ENCODE results near the gene PTPRQ. TPM values are rescaled to one million over a fixed set of nuclear protein-coding genes. Genes with fewer than 3 reads are reported as not detected.

The PTPRQ gene
- polyA plus RNA-seq, 4 donors, result not detected

DNA sequence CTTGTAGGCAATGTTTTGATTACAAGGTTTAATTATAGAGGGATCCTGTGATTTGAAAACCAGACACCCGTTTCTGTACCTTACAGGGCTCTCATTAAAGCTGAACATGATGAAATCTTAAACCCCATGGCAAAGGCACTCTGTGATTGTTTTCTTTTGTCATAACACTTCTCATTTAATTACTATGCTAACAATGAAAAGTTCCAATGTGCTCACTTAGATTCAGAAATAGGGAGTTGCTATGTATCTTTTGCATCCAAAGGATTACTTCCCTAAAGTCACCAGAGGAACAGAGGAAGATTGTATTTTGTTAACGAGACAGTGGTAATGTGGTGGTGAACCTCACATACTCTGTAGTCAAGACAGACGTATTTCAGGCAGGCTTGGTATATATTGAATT lies 181.9 kb downstream of the PTPRQ start:
- DNase-seq, result no peak
- 33 to 61% (median 47%) methylated on average over 3 of the region's 3 CpGs for WGBS, 3 donors
- FAIRE-seq, result no peak
- Histone ChIP-seq H3K9me3 (ENCODE audit: control insufficient read depth in 2 of 2, insufficient read depth in 1 of 2, low read depth in 1 of 2, low read length in 1 of 2) (no peaks in the 10 kb centered on the region), H3K4me3 (ENCODE audit: low read depth in 1 of 3, low read length in 3 of 3) (no peak overlapping the region), H3K36me3 (ENCODE audit: control insufficient read depth in 3 of 3, insufficient read depth in 2 of 3, low read depth in 1 of 3, low read length in 3 of 3) (no peaks in the 10 kb centered on the region), H3K4me1 (ENCODE audit: control insufficient read depth in 3 of 3, insufficient read depth in 2 of 3, low read depth in 1 of 3, low read length in 2 of 3) (no peaks in the 10 kb centered on the region), H3K27me3 (ENCODE audit: control insufficient read depth in 3 of 3, insufficient read depth in 3 of 3, low read length in 3 of 3) (no peaks in the 10 kb centered on the region), H3K27ac (ENCODE audit: low read depth in 1 of 3, low read length in 2 of 3) (no peak overlapping the region)

- FAIRE-seq (no peak), DNase-seq (no peak)
- Histone ChIP-seq H3K27ac (ENCODE audit: low read depth in 1 of 3, low read length in 2 of 3) (no peak overlapping the region), H3K4me1 (ENCODE audit: control insufficient read depth in 3 of 3, insufficient read depth in 2 of 3, low read depth in 1 of 3, low read length in 2 of 3) (no peaks in the 10 kb centered on the region), H3K9me3 (ENCODE audit: control insufficient read depth in 2 of 2, insufficient read depth in 1 of 2, low read depth in 1 of 2, low read length in 1 of 2) (no peaks in the 10 kb centered on the region), H3K27me3 (ENCODE audit: control insufficient read depth in 3 of 3, insufficient read depth in 3 of 3, low read length in 3 of 3) (no peaks in the 10 kb centered on the region), H3K36me3 (ENCODE audit: control insufficient read depth in 3 of 3, insufficient read depth in 2 of 3, low read depth in 1 of 3, low read length in 3 of 3) (no peaks in the 10 kb centered on the region), H3K4me3 (ENCODE audit: low read depth in 1 of 3, low read length in 3 of 3) (no peak overlapping the region)
Measured at GRCh38 chr12:80627782-80628181, 183.7 kb downstream of the PTPRQ start.

DNA sequence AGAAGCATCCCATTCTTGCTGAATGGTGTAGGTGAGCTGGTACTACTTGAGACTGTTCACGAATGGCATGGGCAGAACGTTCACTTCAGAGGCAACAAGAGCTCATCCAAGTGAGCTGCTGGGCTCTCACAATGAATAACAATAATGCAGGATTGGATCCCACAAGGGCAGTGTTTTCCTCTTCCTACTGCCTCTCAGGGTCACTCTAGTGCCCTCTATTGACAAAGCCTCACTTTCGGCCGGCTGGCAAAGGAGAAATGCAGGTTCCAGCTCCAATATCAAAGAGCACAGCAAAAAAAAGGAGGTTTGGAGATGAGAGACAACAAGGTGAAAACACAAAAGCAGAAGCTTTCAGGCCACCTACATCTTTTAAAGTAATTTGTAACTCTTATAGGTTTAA lies 188.8 kb downstream of the PTPRQ start:
- H3K27me3 ChIP-seq (ENCODE audit: control insufficient read depth in 3 of 3, insufficient read depth in 3 of 3, low read length in 3 of 3), result no peaks in the 10 kb centered on the region
- peak in 1 of 2 donors; percentile 2 for DNase-seq
- no peaks in the 10 kb centered on the region for H3K4me1 ChIP-seq (ENCODE audit: control insufficient read depth in 3 of 3, insufficient read depth in 2 of 3, low read depth in 1 of 3, low read length in 2 of 3)
- no peak for FAIRE-seq
- WGBS, 3 donors, result 36 to 39% (median 37%) methylated on average over 4 of the region's 4 CpGs
- H3K36me3 ChIP-seq (ENCODE audit: control insufficient read depth in 3 of 3, insufficient read depth in 2 of 3, low read depth in 1 of 3, low read length in 3 of 3), result no peaks in the 10 kb centered on the region
- H3K9me3 ChIP-seq (ENCODE audit: control insufficient read depth in 2 of 2, insufficient read depth in 1 of 2, low read depth in 1 of 2, low read length in 1 of 2), result no peaks in the 10 kb centered on the region
- H3K27ac ChIP-seq (ENCODE audit: low read depth in 1 of 3, low read length in 2 of 3), result no peak overlapping the region
- H3K4me3 ChIP-seq (ENCODE audit: low read depth in 1 of 3, low read length in 3 of 3), result no peak overlapping the region

DNA sequence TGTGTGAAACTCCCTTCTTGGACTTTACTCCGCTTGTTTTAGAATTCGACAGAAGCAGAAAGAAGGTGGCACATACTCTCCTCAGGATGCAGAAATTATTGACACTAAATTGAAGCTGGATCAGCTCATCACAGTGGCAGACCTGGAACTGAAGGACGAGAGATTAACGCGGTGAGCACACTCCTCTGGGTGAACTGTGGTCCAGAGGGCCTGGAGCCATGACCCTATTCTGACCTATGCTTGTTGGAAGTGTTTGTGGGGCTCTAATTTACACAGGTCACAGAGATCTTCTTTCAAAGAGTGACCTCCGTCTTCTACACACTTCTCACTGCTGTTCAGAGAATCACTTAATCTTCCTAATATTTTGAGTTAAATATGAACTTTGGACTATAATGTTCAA lies 190.9 kb downstream of the PTPRQ start:
- DNase-seq (no peak), FAIRE-seq (no peak)
- Histone ChIP-seq H3K36me3 (ENCODE audit: control insufficient read depth in 3 of 3, insufficient read depth in 2 of 3, low read depth in 1 of 3, low read length in 3 of 3) (no peaks in the 10 kb centered on the region), H3K27ac (ENCODE audit: low read depth in 1 of 3, low read length in 2 of 3) (no peak overlapping the region), H3K9me3 (ENCODE audit: control insufficient read depth in 2 of 2, insufficient read depth in 1 of 2, low read depth in 1 of 2, low read length in 1 of 2) (no peaks in the 10 kb centered on the region), H3K4me3 (ENCODE audit: low read depth in 1 of 3, low read length in 3 of 3) (no peak overlapping the region), H3K27me3 (ENCODE audit: control insufficient read depth in 3 of 3, insufficient read depth in 3 of 3, low read length in 3 of 3) (no peaks in the 10 kb centered on the region), H3K4me1 (ENCODE audit: control insufficient read depth in 3 of 3, insufficient read depth in 2 of 3, low read depth in 1 of 3, low read length in 2 of 3) (no peaks in the 10 kb centered on the region)
- 43 to 64% (median 52%) methylated on average over 6 of the region's 6 CpGs for WGBS, 3 donors

DNA sequence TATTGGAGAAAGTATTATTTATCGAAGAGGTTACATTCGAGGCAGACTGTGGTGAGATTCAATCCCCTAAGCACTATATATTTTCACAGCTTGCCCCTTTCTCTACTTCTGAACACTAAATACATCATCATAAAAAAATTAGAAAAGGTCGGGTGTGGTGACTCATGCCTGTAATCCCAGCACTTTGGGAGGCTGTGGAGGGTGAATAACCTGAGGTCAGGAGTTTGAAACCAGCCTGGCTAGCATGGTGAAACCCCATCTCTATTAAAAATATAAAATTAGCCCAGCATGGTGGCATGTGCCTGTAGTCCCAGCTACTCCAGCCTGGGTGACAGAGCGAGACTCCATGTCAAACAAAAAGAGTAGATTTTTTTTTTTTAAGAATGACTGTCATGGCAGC lies 192.8 kb downstream of the PTPRQ start:
- 59 to 80% (median 63%) methylated on average over 4 of the region's 4 CpGs for WGBS, 3 donors
- Histone ChIP-seq H3K36me3 (ENCODE audit: control insufficient read depth in 3 of 3, insufficient read depth in 2 of 3, low read depth in 1 of 3, low read length in 3 of 3) (no peaks in the 10 kb centered on the region), H3K9me3 (ENCODE audit: control insufficient read depth in 2 of 2, insufficient read depth in 1 of 2, low read depth in 1 of 2, low read length in 1 of 2) (no peaks in the 10 kb centered on the region), H3K27ac (ENCODE audit: low read depth in 1 of 3, low read length in 2 of 3) (no peak overlapping the region), H3K27me3 (ENCODE audit: control insufficient read depth in 3 of 3, insufficient read depth in 3 of 3, low read length in 3 of 3) (no peaks in the 10 kb centered on the region), H3K4me3 (ENCODE audit: low read depth in 1 of 3, low read length in 3 of 3) (no peak overlapping the region), H3K4me1 (ENCODE audit: control insufficient read depth in 3 of 3, insufficient read depth in 2 of 3, low read depth in 1 of 3, low read length in 2 of 3) (no peaks in the 10 kb centered on the region)
- FAIRE-seq (no peak), DNase-seq (no peak)

DNA sequence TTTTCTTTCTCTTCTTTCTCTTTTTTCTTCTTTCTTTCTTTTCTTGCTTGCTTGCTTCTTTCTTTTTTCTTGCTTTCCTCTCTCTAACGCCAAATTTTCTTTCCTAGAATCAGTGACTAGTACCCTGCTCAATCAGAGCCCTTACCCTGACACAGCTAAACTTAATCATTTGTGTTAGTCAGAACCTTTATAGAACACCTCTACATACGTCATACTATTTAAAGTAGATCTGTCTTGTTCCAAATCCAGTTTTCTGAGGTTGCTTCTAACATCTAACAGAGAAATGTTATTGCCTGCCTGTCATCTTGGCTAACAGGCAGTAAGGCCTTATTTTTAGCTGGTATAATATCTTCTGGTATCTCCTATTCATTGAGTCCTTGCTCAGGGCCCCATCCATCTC lies 197.9 kb downstream of the PTPRQ start:
- WGBS, 3 donors, result 67 to 86% (median 79%) methylated on average over 2 of the region's 2 CpGs
- H3K27me3 ChIP-seq (ENCODE audit: control insufficient read depth in 3 of 3, insufficient read depth in 3 of 3, low read length in 3 of 3), result no peaks in the 10 kb centered on the region

DNA sequence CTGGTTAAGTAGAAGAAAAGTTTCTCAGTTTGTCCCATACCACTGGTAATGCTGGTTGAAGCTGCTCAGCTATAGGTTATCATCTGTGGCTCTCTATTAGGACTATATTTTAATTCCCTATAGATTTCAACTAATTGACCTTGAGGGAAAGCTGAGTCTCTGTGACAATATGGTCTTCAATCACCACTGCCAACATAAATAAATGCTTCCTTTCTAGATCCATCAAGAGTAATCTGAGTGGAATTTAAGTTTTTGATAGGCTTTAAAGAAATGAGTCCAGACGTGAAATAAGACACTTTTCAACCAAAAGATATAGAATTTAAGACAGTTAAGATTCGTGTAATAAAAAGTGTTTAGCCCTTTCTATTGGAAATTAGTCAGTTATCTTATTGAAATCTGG lies 199.9 kb downstream of the PTPRQ start:
- WGBS, 3 donors, result 45 to 51% (median 50%) methylated on average over 2 of the region's 2 CpGs
- no peak overlapping the region for H3K4me3 ChIP-seq (ENCODE audit: low read depth in 1 of 3, low read length in 3 of 3)
- no peaks in the 10 kb centered on the region for H3K36me3 ChIP-seq (ENCODE audit: control insufficient read depth in 3 of 3, insufficient read depth in 2 of 3, low read depth in 1 of 3, low read length in 3 of 3)
- DNase-seq (no peak), FAIRE-seq (no peak)
- no peaks in the 10 kb centered on the region for H3K4me1 ChIP-seq (ENCODE audit: control insufficient read depth in 3 of 3, insufficient read depth in 2 of 3, low read depth in 1 of 3, low read length in 2 of 3)
- H3K27me3 ChIP-seq (ENCODE audit: control insufficient read depth in 3 of 3, insufficient read depth in 3 of 3, low read length in 3 of 3), result no peaks in the 10 kb centered on the region
- H3K27ac ChIP-seq (ENCODE audit: low read depth in 1 of 3, low read length in 2 of 3), result no peak overlapping the region
- no peaks in the 10 kb centered on the region for H3K9me3 ChIP-seq (ENCODE audit: control insufficient read depth in 2 of 2, insufficient read depth in 1 of 2, low read depth in 1 of 2, low read length in 1 of 2)

More for the DNA sequence above, 197.9 kb downstream of the PTPRQ start:
- H3K27ac ChIP-seq (ENCODE audit: low read depth in 1 of 3, low read length in 2 of 3), result no peak overlapping the region
- H3K4me3 ChIP-seq (ENCODE audit: low read depth in 1 of 3, low read length in 3 of 3), result no peak overlapping the region
- no peaks in the 10 kb centered on the region for H3K36me3 ChIP-seq (ENCODE audit: control insufficient read depth in 3 of 3, insufficient read depth in 2 of 3, low read depth in 1 of 3, low read length in 3 of 3)
- H3K4me1 ChIP-seq (ENCODE audit: control insufficient read depth in 3 of 3, insufficient read depth in 2 of 3, low read depth in 1 of 3, low read length in 2 of 3), result no peaks in the 10 kb centered on the region
- FAIRE-seq, result no peak
- no peaks in the 10 kb centered on the region for H3K9me3 ChIP-seq (ENCODE audit: control insufficient read depth in 2 of 2, insufficient read depth in 1 of 2, low read depth in 1 of 2, low read length in 1 of 2)
- no peak for DNase-seq

DNA sequence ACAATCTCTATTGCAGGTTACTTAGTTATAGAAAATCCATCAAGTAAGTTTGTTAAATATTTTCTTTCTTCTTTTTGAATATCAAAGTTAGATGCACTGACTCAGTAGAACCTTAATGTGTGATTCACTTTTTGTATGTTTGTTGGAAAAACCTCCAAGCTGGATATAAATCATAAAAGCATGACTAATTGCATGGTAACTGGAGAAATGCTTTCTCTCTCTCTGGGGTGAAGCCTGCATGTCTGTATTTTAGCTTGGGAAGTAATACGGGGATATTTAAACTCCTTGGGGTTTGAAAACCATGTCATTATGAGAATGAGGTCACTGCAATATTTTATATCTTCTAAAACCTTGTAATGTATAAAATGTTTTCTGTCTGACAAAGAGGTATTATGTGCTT lies 204.8 kb downstream of the PTPRQ start:
- no peaks in the 10 kb centered on the region for H3K36me3 ChIP-seq (ENCODE audit: control insufficient read depth in 3 of 3, insufficient read depth in 2 of 3, low read depth in 1 of 3, low read length in 3 of 3)
- no peaks in the 10 kb centered on the region for H3K9me3 ChIP-seq (ENCODE audit: control insufficient read depth in 2 of 2, insufficient read depth in 1 of 2, low read depth in 1 of 2, low read length in 1 of 2)
- DNase-seq (no peak), FAIRE-seq (no peak)
- H3K4me3 ChIP-seq (ENCODE audit: low read depth in 1 of 3, low read length in 3 of 3), result no peak overlapping the region
- no peaks in the 10 kb centered on the region for H3K27me3 ChIP-seq (ENCODE audit: control insufficient read depth in 3 of 3, insufficient read depth in 3 of 3, low read length in 3 of 3)
- no peak overlapping the region for H3K27ac ChIP-seq (ENCODE audit: low read depth in 1 of 3, low read length in 2 of 3)
- WGBS, 3 donors, result 59 to 75% (median 73%) methylated on average over 1 of the region's 1 CpG
- no peaks in the 10 kb centered on the region for H3K4me1 ChIP-seq (ENCODE audit: control insufficient read depth in 3 of 3, insufficient read depth in 2 of 3, low read depth in 1 of 3, low read length in 2 of 3)

GRCh38 chr12:80655751-80656150 lies 211.7 kb downstream of the PTPRQ start:
- H3K4me3 ChIP-seq (ENCODE audit: low read depth in 1 of 3, low read length in 3 of 3), result no peak overlapping the region
- H3K36me3 ChIP-seq (ENCODE audit: control insufficient read depth in 3 of 3, insufficient read depth in 2 of 3, low read depth in 1 of 3, low read length in 3 of 3), result no peaks in the 10 kb centered on the region
- H3K27me3 ChIP-seq (ENCODE audit: control insufficient read depth in 3 of 3, insufficient read depth in 3 of 3, low read length in 3 of 3), result no peaks in the 10 kb centered on the region
- FAIRE-seq, result no peak
- 13 to 38% (median 35%) methylated on average over 2 of the region's 2 CpGs for WGBS, 3 donors
- H3K27ac ChIP-seq (ENCODE audit: low read depth in 1 of 3, low read length in 2 of 3), result no peak overlapping the region
- H3K9me3 ChIP-seq (ENCODE audit: control insufficient read depth in 2 of 2, insufficient read depth in 1 of 2, low read depth in 1 of 2, low read length in 1 of 2), result no peaks in the 10 kb centered on the region
- H3K4me1 ChIP-seq (ENCODE audit: control insufficient read depth in 3 of 3, insufficient read depth in 2 of 3, low read depth in 1 of 3, low read length in 2 of 3), result no peaks in the 10 kb centered on the region
- no peak for DNase-seq

Measured in small intestine (tissue), 7 donors.